Activated CD4-positive, alpha-beta T cell treated with anti-CD3 and anti-CD28 coated beads, Interleukin-2, Interleukin-4, amounts not matched to agents 100 ng/mL and 50 ng/mL, durations not matched to agents 16 hours and 8 hours (primary cell): Measurements from ENCODE around the gene ZNF620.
A peak's percentile ranks its signal among the peaks of the same experiment; 100 is the strongest.
"Not testable (repeated sequence)": the region's sequence is repeated elsewhere in the genome, so short reads cannot be mapped to it uniquely, and the experiment has no call there.

Source experiments
- DNase-seq: peaks from one replicate; pipeline ENCODE4 v3.0.0-alpha.2; 2020; ENCODE audit warnings: low spot score

ZNF620 gene

GRCh38 chr3:40505599-40506462, at the start of gene ZNF620:
ZNF620 (plus strand) TSS chr3:40506039; CDS start chr3:40506353, 314 bp downstream.
- peak; percentile 37 for DNase-seq

GRCh38 chr3:40456279-40456939, 49.4 kb upstream of the ZNF620 start:
- DNase-seq: no peak

- peak; percentile 95 for DNase-seq
Measured at GRCh38 chr3:40456940-40457823, 48.7 kb upstream of the ZNF620 start, which contains the start of gene RPL14. RPL14 (plus strand) TSS chr3:40457339; CDS start chr3:40457472, 133 bp downstream.

DNA sequence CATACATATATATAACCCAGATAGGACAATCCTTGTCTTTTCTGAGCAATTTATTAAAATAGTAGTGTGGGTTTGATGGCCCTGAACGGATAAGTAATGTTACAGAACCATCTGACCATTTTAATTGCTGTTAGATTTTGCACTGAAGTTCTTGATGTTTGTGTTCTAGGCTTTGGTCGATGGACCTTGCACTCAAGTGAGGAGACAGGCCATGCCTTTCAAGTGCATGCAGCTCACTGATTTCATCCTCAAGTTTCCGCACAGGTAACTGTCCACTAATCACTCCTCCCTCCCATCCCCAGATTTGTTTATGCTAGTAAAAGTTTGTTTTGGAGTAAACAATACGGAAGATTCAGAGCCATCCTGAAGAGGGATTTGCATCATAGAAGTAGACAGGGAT, 47.4 kb upstream of the ZNF620 start:
- DNase-seq: no peak

DNA sequence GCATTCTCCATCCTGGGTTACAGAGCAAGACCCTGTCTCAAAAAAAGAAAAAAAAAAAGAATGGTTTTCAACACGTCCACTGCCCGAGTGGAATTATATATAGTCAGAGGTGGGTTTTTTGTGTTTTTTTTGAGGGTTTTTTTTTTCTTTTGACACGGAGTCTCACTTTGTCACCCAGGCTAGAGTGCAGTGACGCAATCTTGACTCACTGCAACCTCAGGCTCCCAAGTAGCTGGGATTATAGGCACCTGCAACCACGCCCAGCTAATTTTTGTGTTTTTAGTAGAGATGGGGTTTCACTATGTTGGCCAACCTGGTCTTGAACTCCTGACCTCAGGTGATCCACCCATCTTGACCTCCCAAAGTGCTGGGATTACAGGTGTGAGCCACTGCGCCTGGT, 45.4 kb upstream of the ZNF620 start:
- not testable (repeated sequence) for DNase-seq

DNA sequence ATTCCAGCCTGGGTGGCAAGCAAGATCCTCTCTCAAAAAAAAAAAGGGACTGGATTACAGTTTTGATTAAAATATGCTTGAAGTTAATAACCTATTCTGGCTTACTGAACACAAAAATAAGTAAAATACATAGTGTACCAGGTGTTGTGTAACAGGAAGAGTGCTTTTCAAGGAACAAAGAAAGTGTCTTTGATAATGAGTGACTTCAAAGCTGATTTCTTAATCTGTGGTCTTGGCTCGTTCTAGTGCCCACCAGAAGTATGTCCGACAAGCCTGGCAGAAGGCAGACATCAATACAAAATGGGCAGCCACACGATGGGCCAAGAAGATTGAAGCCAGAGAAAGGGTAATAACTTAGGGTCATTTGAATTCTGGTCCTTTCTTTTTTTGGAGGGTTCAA, 44.7 kb upstream of the ZNF620 start:
- DNase-seq: no peak

GRCh38 chr3:40462838-40463237, 43.0 kb upstream of the ZNF620 start:
- DNase-seq: not testable (repeated sequence)

DNA sequence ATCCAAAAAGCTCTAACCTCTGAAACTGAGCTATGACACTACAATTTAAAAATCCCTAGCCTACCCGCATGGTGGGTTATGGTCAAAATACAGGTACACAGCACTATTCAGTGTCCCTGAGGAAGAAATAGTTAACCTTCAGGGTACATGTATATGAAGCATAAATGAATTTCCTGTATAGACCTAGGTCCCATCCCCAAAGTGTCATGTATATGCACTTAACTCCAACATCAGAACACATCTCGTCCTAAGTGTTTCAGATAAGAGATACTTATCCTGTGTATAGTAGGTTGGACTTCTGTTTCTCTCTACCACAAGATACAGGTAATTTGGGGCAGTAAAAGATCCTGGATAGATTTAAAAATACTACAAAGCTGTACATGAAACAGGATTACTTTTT, 42.3 kb upstream of the ZNF620 start:
- no peak for DNase-seq

GRCh38 chr3:40464339-40465110, 41.3 kb upstream of the ZNF620 start:
- DNase-seq: no peak

DNA sequence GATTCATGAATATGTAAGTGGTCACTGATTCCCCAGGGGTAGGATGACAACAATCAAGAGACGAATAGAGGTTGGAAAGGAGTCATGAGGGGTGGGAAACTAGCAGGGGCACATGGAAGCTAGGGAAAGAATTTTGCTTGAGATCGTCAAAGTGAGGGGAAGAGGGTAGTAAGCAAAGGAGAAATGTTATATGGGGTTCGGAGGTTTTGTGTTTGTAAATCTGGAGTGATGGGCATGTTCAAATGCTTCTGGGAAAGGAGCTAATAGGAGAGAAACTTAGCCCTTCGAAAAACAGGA, 40.8 kb upstream of the ZNF620 start:
- DNase-seq: no peak

- DNase-seq: no peak
Measured at GRCh38 chr3:40465456-40465855, 40.4 kb upstream of the ZNF620 start.

DNA sequence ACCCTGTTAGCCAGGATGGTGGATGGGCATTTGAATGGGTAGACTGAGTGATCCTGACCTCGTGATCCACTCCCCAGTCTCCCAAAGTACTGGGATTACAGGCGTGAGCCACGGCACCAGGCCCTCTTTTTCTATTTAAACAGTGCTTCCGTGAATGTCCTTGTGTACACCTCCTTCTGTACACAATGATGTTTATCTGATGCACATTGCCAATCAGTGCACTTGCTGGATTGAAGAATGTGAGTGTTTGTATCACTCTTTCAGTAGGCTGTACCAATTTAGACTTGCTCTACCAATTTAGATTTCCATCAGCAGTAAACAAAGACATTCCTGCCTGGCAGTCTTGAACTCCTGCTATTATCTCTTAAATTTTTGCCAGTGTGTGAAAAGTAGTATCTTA, 37.8 kb upstream of the ZNF620 start:
- DNase-seq: no peak

DNA sequence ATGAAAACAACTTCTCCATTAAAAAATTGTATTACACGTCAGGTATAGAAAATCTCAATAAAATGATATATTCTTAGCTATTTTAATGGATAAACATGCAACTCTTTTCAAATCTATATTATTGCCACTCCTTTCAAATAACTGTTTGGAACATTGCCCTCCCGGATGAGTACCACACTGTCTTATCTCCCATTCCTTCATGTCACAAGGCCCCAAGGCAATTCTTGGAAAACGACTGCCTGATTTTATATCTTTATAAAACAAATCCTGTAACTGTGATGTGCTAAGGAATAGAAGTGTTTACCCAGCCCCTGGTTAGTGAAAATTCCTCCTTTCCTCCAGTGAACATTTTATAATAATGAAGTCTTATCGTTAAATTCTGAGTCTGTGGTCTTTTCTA, 35.1 kb upstream of the ZNF620 start:
- DNase-seq: no peak

GRCh38 chr3:40476478-40477470, 29.1 kb upstream of the ZNF620 start, which contains the start of gene ZNF619:
ZNF619 (plus strand) TSS chr3:40477122; CDS start chr3:40477980, 858 bp downstream.
- DNase-seq: no peak

DNA sequence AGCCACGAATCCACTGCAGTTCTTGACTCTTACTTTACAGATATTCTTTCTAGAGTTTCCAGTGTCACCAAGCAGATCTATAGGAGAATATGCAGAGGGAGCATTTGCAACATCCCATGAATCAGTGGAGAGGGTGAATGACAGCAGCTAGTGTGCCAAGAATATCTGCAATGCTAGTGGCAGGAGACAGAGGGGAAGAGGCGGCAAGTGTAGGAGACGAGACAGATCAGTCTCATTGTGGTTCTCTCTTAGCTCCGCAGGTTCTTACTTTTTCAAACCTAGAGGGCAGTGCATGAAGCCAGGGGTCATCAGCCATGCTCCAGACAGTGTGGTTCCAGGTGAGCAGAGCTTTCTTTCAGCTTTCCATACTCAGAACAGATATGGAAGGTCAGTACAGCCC, 28.2 kb upstream of the ZNF620 start:
- DNase-seq: no peak

DNA sequence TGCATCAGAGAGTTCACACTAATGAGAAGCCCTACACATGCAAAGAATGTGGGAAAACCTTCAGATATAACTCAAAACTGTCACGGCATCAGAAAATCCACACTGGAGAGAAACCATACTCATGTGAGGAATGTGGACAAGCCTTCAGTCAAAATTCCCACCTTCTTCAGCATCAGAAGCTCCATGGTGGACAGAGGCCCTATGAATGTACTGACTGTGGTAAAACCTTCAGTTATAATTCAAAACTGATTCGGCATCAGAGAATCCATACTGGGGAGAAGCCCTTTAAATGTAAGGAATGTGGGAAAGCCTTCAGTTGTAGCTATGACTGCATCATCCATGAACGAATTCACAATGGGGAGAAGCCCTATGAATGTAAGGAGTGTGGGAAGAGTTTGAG, 18.7 kb upstream of the ZNF620 start:
- no peak for DNase-seq

DNA sequence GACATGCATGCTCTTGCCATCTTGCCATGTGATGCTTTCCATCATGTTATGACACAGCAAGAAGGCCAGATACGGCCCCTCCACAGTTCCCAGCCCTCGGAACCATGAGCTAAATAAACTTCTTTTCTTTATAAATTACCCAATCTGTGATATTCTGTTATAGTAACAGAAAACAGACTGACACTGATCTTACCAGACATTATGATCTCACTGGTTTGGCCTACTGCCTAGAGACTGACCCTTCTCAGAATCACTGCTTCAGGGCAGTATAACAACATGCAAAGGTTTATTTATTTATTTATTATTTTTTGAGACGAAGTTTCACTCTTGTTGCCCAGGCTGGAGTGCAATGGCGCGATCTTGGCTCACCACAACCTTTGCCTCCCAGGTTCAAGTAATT, 14.9 kb upstream of the ZNF620 start:
- DNase-seq: no peak

DNA sequence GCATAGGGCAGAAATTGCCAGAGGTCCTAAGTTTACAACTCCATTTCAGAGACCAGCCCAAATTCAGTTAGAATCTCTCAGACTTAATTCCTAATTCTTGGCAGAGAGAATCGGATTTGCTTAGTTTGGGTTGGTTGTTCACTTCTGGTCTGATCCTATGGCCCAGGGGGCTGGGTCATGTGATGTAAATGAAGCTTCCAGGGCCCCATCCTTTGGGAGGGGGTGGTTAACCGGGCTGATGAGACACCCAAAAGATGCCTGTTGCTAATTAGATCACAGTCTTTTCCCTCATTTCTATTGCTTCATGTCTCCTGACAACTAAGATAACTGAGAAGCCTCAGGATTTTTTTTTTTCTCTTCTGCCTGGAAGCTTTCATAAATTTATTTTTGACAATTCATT, 11.1 kb upstream of the ZNF620 start:
- DNase-seq: no peak

GRCh38 chr3:40497288-40497687, 8.6 kb upstream of the ZNF620 start:
- DNase-seq: no peak

DNA sequence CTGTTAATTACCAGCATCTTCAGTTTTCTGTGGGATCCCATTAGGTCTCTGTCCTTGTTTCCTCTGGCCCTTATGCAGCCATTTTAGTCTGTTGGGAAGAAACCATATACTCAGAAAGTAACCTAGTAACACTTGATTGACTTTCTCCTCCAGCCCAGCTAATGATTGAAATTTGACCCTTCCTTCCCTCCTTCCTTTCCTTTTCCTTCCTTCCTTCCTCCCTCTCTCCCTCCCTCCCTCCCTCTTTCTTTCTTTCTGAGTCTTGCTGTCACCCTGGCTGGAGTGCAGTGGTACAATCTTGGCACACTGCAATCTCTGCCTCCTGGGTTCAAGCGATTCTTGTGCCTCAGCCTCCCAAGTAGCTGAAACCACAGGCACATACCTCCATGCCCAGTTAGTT, 5.9 kb upstream of the ZNF620 start:
- DNase-seq: no peak
